Natural killer cell treated with Interleukin-12 subunit alpha and Interleukin-12 subunit beta and Interleukin-15 and Interleukin-18, amount 100 ng/mL, for 72 hours (primary cell): Measurements from ENCODE around the gene MYCN. TPM values are rescaled to one million over a fixed set of nuclear protein-coding genes. Genes with fewer than 3 reads are reported as not detected.

Experiments
- ATAC-seq, 2 donors: fragments of 150-1000 bp; cut with Tn5 transposase in 1 of 2; sonication (Bioruptor Pico), chemical (Tn5 transposase) in 1 of 2; 2 replicates each; pipeline ENCODE4 v1.10.0; 2021
- DNase-seq: peaks from one replicate; pipeline ENCODE4 v3.0.0; 2022; ENCODE audit warnings: low spot score
- H3K27ac Mint-ChIP-seq, 2 donors: 1 replicate in 1 of 2; 2 replicates in 1 of 2; pipeline ENCODE4 v1.8.0; 2022; ENCODE audit warnings: mixed read lengths in 2 of 2, mild to moderate bottlenecking in 1 of 2, moderate library complexity in 1 of 2
- H3K27me3 Mint-ChIP-seq, 2 donors: 1 replicate in 1 of 2; 2 replicates in 1 of 2; pipeline ENCODE4 v1.8.0; 2022; ENCODE audit warnings: mixed read lengths in 2 of 2
- H3K36me3 Mint-ChIP-seq: one replicate; pipeline ENCODE4 v1.8.0; 2022; ENCODE audit warnings: mixed read lengths
- H3K4me1 Mint-ChIP-seq, 2 donors: 1 replicate in 1 of 2; 2 replicates in 1 of 2; pipeline ENCODE4 v1.8.0; 2022; ENCODE audit warnings: low read depth in 2 of 2, mixed read lengths in 2 of 2, mild to moderate bottlenecking in 1 of 2
- H3K4me3 Mint-ChIP-seq: one replicate; pipeline ENCODE4 v1.8.0; 2022; ENCODE audit warnings: mixed read lengths
- H3K9me3 Mint-ChIP-seq: 2 replicates; pipeline ENCODE4 v1.8.0; 2022; ENCODE audit warnings: mixed read lengths
- total RNA-seq, 2 donors: library from RNA; stranded (reverse); gene quantifications; one replicate each; pipeline ENCODE4 v1.2.3, GENCODE V29; 2022

The MYCN gene
- total RNA-seq, 2 donors from 2014 or later = not detected

GRCh38 chr2:15971831-15972522 is 31.6 kb downstream of the MYCN start:
- Mint-ChIP-seq H3K4me3 (no peak overlapping the region), H3K36me3 (no peaks in the 10 kb centered on the region), H3K27ac (no peak overlapping the region), H3K4me1 (peaks cover 0 to 16% of the 10 kb centered on the region in 2 donors), H3K27me3 (peaks cover 0 to 2% of the 10 kb centered on the region in 2 donors), H3K9me3 (no peaks in the 10 kb centered on the region)
- DNase-seq (no peak), ATAC-seq (no peak)

- Mint-ChIP-seq H3K27me3 (peaks cover 0 to 2% of the 10 kb centered on the region in 2 donors), H3K4me1 (peaks cover 0 to 9% of the 10 kb centered on the region in 2 donors), H3K4me3 (no peak overlapping the region), H3K9me3 (no peaks in the 10 kb centered on the region), H3K27ac (no peak overlapping the region), H3K36me3 (no peaks in the 10 kb centered on the region)
- ATAC-seq = no peak
- no peak for DNase-seq
Measured at GRCh38 chr2:15973481-15974401, 33.4 kb downstream of the MYCN start.

DNA sequence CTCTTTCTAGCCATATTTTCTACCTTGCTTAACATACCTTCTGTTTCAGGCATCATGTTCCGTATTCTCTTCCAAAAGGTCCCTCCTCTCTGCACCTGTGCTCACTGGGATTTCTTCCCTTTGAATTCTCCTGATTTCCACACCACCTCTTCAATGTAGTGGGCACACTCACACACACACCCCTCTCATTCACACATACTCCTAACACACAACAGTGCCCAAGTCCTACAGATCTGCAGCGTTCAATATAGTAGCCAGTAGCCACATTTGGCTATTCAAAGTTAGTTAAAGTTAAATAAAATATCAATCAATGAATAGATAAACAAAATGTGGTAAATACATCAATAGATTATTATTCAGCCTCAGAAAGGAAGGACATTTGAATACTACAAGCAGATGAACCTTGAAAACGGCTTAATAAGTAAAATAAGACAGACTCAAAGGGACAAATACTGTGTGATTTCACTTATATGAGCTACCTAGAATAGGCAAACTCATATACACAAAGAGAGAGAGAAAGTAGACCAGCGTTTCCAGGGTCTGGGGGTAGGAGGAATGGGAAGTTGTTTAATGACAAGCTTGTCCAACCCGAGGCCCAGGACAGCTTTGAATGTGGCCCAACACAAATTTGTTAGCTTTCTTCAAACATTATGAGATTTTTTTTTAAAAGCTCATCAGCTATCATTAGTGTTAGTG is 34.4 kb downstream of the MYCN start:
- H3K4me1 Mint-ChIP-seq = peaks cover 0 to 3% of the 10 kb centered on the region in 2 donors
- ATAC-seq = no peak

GRCh38 chr2:15975261-15975600 is 34.9 kb downstream of the MYCN start:
- H3K27ac Mint-ChIP-seq = no peak overlapping the region
- peaks cover 0 to 2% of the 10 kb centered on the region in 2 donors for H3K4me1 Mint-ChIP-seq
- no peaks in the 10 kb centered on the region for H3K9me3 Mint-ChIP-seq
- ATAC-seq (no peak), DNase-seq (no peak)
- no peak overlapping the region for H3K4me3 Mint-ChIP-seq
- peaks cover 0 to 2% of the 10 kb centered on the region in 2 donors for H3K27me3 Mint-ChIP-seq
- H3K36me3 Mint-ChIP-seq = no peaks in the 10 kb centered on the region

More for the DNA sequence above, 34.4 kb downstream of the MYCN start:
- no peak overlapping the region for H3K27ac Mint-ChIP-seq
- DNase-seq = no peak
- H3K9me3 Mint-ChIP-seq = no peaks in the 10 kb centered on the region
- H3K27me3 Mint-ChIP-seq = peaks cover 0 to 2% of the 10 kb centered on the region in 2 donors
- no peak overlapping the region for H3K4me3 Mint-ChIP-seq
- no peaks in the 10 kb centered on the region for H3K36me3 Mint-ChIP-seq

- ATAC-seq = no peak
- Mint-ChIP-seq H3K27ac (no peak overlapping the region), H3K4me1 (peaks cover 0 to under 1% of the 10 kb centered on the region in 2 donors), H3K36me3 (no peaks in the 10 kb centered on the region), H3K4me3 (no peak overlapping the region), H3K27me3 (peaks cover 0 to under 1% of the 10 kb centered on the region in 2 donors), H3K9me3 (no peaks in the 10 kb centered on the region)
- DNase-seq = no peak
Measured at GRCh38 chr2:15975676-15976075, 35.3 kb downstream of the MYCN start.

- Mint-ChIP-seq H3K27me3 (no peaks in the 10 kb centered on the region), H3K9me3 (no peaks in the 10 kb centered on the region), H3K27ac (no peak overlapping the region), H3K4me1 (no peaks in the 10 kb centered on the region), H3K36me3 (no peaks in the 10 kb centered on the region), H3K4me3 (no peak overlapping the region)
- ATAC-seq = no peak
- no peak for DNase-seq
Measured at GRCh38 chr2:15976354-15976753, 36.0 kb downstream of the MYCN start.

DNA sequence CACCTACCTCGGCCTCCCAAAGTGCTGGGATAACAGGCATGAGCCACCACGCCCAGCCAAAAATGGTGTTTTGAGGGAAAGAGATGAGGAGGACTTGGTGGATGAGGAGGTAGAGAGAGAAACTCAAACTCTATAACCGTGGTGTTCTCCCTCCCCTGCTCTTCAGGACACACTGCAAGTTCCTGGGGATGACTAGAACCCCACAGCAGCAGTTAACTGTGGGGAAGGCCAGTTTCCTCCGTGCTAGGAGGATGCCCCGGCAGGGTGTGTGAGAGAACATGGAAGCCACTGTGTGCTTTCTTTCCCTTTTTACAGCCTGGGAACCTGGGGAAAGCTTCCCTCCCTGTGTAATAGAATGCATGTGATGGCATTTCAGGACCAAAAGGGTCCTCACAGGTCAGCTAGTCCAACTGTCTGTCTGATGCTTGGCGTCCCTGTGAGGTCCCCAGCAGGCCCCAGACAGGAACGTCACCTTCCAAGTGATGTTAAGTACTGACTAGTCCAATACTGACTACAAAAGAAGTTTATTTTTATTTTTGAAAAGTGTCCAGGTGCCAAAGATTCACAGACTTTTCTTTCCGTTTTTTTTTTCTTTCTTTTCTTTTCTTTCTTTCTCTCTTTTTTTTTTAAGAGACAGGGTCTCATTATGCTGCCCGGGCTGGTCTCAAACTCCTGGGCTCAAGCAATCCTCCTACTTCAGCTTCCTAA is 38.9 kb downstream of the MYCN start:
- Mint-ChIP-seq H3K27ac (peak overlapping the region in 1 of 2 donors; percentile 34), H3K4me3 (no peak overlapping the region), H3K27me3 (no peaks in the 10 kb centered on the region), H3K36me3 (no peaks in the 10 kb centered on the region), H3K9me3 (no peaks in the 10 kb centered on the region), H3K4me1 (no peaks in the 10 kb centered on the region)
- no peak for ATAC-seq
- DNase-seq = no peak

DNA sequence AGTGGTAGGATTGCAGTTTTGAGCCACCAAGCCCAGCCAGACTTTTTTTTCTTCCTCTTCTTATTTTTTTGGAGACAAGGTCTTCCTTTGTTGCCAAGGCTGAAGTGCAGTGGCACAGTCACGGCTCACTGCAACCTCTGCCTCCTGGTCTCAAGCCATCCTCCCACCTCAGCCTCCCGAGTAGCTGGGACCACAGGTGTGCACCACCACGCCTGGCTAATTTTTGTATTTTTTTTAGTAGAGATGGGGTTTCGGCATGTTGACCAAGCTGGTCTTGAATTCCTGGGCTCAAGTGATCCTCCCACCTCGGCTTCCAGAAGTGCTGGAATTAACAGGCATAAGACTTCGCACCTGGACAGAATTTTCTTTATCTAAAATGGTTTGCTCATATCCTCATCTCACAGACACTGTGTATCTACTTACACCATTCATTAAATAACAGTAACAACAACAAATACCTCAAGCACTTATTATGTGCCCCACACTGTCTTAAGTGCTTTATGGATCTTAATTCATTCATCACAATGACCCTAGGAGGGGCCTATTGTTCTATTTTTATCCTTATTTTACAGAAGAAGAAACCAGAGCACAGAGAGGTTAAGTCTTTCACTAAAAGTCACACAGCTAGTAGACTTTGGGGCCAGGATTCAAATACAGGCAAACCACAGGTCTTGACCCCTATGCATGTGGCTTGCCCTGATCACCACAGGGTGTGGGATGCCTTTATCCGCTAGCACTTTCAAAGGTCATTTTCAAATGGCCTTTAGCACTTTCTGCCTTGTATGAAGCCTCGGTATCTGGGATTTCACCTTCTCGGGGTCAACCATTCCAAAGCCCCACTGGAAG is 39.6 kb downstream of the MYCN start:
- no peak for DNase-seq
- Mint-ChIP-seq H3K27me3 (no peaks in the 10 kb centered on the region), H3K4me3 (no peak overlapping the region), H3K9me3 (no peaks in the 10 kb centered on the region), H3K4me1 (no peaks in the 10 kb centered on the region), H3K36me3 (no peaks in the 10 kb centered on the region), H3K27ac (peak overlapping the region in 1 of 2 donors; percentile 34)
- no peak for ATAC-seq

- no peaks in the 10 kb centered on the region for H3K36me3 Mint-ChIP-seq
- H3K4me1 Mint-ChIP-seq = no peaks in the 10 kb centered on the region
- H3K27ac Mint-ChIP-seq = no peak overlapping the region
- no peaks in the 10 kb centered on the region for H3K9me3 Mint-ChIP-seq
- H3K4me3 Mint-ChIP-seq = no peak overlapping the region
- no peak for ATAC-seq
- no peaks in the 10 kb centered on the region for H3K27me3 Mint-ChIP-seq
- DNase-seq = no peak
Measured at GRCh38 chr2:15980605-15981098, 40.3 kb downstream of the MYCN start.

- Mint-ChIP-seq H3K9me3 (no peaks in the 10 kb centered on the region), H3K27me3 (no peaks in the 10 kb centered on the region), H3K36me3 (no peaks in the 10 kb centered on the region), H3K27ac (no peak overlapping the region), H3K4me1 (no peaks in the 10 kb centered on the region), H3K4me3 (no peak overlapping the region)
- DNase-seq (no peak), ATAC-seq (no peak)
Measured at GRCh38 chr2:15981646-15982045, 41.3 kb downstream of the MYCN start.

GRCh38 chr2:15982285-15983044 is 42.1 kb downstream of the MYCN start:
- Mint-ChIP-seq H3K9me3 (no peaks in the 10 kb centered on the region), H3K4me3 (no peak overlapping the region), H3K36me3 (no peaks in the 10 kb centered on the region), H3K4me1 (no peaks in the 10 kb centered on the region), H3K27me3 (no peaks in the 10 kb centered on the region), H3K27ac (no peak overlapping the region)
- no peak for DNase-seq
- no peak for ATAC-seq

- Mint-ChIP-seq H3K27ac (no peak overlapping the region), H3K4me1 (no peaks in the 10 kb centered on the region), H3K36me3 (no peaks in the 10 kb centered on the region), H3K27me3 (no peaks in the 10 kb centered on the region), H3K9me3 (no peaks in the 10 kb centered on the region), H3K4me3 (no peak overlapping the region)
- ATAC-seq (no peak), DNase-seq (no peak)
Measured at GRCh38 chr2:15983496-15983895, 43.1 kb downstream of the MYCN start.
